Measurements from ENCODE around the gene GPR179.

The GPR179 gene, protein sequence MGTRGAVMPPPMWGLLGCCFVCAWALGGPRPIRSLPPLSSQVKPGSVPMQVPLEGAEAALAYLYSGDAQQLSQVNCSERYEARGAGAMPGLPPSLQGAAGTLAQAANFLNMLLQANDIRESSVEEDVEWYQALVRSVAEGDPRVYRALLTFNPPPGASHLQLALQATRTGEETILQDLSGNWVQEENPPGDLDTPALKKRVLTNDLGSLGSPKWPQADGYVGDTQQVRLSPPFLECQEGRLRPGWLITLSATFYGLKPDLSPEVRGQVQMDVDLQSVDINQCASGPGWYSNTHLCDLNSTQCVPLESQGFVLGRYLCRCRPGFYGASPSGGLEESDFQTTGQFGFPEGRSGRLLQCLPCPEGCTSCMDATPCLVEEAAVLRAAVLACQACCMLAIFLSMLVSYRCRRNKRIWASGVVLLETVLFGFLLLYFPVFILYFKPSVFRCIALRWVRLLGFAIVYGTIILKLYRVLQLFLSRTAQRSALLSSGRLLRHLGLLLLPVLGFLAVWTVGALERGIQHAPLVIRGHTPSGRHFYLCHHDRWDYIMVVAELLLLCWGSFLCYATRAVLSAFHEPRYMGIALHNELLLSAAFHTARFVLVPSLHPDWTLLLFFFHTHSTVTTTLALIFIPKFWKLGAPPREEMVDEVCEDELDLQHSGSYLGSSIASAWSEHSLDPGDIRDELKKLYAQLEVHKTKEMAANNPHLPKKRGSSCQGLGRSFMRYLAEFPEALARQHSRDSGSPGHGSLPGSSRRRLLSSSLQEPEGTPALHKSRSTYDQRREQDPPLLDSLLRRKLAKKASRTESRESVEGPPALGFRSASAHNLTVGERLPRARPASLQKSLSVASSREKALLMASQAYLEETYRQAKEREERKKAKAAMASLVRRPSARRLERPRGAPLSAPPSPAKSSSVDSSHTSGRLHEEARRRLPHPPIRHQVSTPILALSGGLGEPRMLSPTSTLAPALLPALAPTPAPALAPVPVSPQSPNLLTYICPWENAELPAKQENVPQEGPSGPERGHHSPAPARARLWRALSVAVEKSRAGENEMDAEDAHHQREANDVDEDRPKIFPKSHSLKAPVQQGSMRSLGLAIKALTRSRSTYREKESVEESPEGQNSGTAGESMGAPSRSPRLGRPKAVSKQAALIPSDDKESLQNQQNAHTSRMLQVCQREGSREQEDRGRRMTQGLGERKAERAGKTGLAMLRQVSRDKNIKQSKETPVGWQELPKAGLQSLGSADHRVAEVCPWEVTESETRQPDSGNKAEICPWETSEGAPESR (N-terminal part only)

DNA sequence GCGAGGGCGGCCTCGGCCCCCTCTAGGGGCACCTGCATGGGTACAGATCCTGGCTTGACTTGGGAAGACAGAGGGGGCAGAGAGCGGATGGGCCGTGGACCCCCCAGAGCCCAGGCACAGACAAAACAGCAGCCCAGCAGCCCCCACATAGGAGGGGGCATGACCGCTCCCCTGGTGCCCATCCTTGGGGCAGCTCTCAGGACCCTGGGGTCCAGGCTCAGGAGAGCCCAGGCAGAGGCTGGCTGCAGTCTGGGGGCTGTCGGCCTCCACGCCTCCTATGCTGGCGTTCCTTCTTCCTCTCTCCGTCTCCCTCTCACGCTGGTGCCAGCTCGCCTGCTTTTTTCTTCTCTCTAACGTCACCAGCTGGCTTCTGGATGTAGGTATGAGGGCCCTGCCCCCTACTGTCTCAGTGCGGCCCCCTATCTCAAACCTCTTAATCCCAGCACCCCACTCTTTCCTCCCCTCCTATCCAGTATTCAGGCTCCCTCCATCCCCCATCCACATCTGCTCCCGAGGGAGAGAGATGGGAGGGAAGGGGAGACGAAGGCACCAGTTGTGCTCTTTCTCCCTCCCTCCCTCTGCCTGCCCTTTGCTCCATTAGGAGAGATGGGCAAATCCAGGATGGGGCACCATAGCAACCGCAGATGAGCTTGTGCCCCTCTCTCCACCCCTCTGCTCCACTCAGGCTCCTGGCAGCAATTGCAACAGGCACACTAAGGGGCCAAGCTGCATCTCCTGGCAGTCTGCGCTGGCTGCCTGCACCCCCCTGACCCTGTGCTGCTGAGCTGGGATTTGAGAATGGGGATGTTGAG lies at the start of gene GPR179:
Gene GPR179 (minus strand): TSS at position 349 of the 812 bp plus-strand sequence. CDS start 167 bp downstream, at position 182.
- in situ Hi-C loops (cut with HindIII; ENCODE audit: low pct_ligation_motif_present, low pct_unique_long_range_greater_than_20kb, low sequenced_read_pairs) = no loop called here
- no peak for DNase-seq

DNA sequence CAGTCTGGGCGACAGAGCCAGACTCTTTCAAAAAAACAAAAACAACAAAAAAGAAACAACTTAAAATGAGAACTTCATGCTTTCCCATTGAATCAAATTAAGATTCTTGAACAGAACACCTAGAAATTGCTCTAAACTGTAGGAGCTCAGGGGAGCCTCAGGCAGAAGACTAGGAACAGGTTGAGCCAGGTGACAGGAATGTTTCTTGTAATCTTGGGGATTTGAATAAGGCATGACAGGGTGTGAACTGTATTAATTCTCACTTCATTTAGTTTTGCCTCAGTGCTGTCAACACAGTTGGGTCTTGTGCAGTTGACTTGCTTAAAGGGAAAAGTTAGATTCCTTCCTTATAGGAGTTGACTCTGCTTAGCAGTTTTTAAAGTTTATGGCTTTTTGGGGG lies 35.7 kb upstream of the GPR179 start:
- no peak for DNase-seq
- in situ Hi-C loops (cut with HindIII; ENCODE audit: low pct_ligation_motif_present, low pct_unique_long_range_greater_than_20kb, low sequenced_read_pairs) = no loop called here

DNA sequence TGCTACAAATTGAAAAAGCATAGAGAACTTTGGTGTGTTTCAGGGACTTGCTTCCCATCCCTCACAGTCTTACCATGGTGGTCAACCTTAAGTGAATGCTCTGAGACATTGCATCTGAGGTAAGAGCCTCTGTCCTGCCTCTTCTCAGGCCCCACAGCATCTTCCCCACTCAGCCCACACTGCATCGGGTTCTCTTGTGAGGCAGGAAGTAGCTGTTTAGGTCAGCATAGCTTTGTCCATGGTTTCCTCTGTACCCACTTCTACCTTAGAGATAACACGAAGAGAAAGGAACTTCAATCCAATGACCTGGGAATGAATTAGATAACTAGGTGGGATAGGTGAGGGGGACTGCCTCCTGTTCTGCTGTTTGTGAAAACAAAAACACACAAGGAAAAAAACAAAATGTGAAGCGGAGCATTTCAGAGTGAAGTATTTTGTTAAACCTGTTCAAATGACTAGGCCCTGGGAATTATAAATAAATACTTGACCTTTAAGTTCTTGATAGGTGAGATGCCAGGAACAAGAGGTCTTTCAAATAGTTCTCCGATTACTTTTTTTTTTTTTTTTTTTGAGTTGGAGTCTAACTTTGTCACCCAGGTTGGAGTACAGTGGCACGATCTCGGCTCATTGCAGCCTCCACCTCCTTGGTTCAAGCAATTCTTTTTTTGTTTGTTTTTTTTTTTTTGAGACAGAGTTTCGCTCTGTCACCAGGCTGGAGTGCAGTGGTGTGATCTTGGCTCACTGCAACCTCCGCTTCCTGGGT lies 25.5 kb upstream of the GPR179 start:
- no peak for DNase-seq
- in situ Hi-C loops (cut with HindIII; ENCODE audit: low pct_ligation_motif_present, low pct_unique_long_range_greater_than_20kb, low sequenced_read_pairs) = no loop called here

- no peak for DNase-seq
- in situ Hi-C loops (cut with HindIII; ENCODE audit: low pct_ligation_motif_present, low pct_unique_long_range_greater_than_20kb, low sequenced_read_pairs) = no loop called here
Observed at GRCh38 chr17:38364741-38365140, 21.0 kb upstream of the GPR179 start.

DNA sequence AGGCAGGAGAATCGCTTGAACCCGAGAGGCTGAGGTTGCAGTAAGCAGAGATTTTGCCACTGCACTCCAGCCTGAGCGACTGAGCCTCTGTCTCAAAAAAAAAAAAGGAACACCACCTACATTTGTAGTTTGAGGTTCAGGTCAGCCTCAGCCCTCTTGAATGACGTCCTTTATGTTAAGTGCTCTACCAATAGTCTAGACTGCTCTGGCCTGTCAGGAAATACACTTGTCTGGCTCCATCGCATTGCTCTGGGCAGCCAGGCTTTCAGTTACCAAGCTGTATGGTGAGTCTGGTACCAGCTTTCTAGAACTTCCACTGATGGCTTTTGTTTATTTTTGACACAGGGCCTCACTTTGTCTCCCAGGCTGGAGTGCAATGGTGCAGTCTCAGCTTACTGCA lies 19.3 kb upstream of the GPR179 start:
- in situ Hi-C loops (cut with HindIII; ENCODE audit: low pct_ligation_motif_present, low pct_unique_long_range_greater_than_20kb, low sequenced_read_pairs) = no loop called here
- DNase-seq = no peak

DNA sequence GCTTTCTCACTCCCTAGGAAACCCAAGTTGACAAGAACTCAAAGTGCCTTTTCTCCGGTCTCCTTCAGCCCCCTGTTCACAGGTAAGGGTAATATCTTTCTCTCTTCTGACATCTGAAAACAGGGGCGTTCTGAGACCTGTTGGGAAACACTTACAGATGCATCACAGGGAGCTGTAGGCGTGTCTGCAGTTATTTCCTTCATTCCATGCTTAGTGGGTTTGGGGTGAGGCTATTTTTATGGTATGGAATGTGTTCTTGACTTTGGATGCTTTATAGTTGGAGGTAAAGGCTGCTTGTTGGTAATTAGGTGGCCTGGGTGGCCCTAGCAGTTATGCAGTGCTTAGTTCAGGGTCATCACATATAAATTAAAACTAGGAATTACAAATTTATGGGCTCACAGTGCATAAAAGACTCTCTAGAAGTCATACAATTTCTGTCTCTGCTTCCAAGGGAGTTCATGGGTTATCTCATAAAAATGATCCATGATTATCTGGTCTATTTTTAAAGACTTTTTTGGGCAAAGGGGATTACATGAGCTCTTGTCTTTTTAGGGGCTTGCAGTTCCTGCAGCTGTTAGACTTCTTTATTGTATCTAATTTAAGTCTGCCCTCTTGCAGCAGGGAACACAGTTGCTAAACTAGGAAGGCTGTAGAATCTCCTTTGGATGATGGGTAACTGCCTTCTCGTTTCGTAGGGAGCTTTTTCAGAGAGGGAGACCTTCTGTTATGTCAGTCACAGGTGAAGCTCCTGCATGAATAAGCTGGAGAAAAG lies 18.1 kb upstream of the GPR179 start:
- in situ Hi-C loops (cut with HindIII; ENCODE audit: low pct_ligation_motif_present, low pct_unique_long_range_greater_than_20kb, low sequenced_read_pairs) = no loop called here
- DNase-seq = no peak

- no peak for DNase-seq
Observed at GRCh38 chr17:38358586-38359513, 15.1 kb upstream of the GPR179 start.

GRCh38 chr17:38357486-38358123 lies 13.8 kb upstream of the GPR179 start:
- DNase-seq = no peak
- in situ Hi-C loops (cut with HindIII; ENCODE audit: low pct_ligation_motif_present, low pct_unique_long_range_greater_than_20kb, low sequenced_read_pairs) = no loop called here

More at GRCh38 chr17:38358586-38359513, 15.1 kb upstream of the GPR179 start:
- in situ Hi-C loops (cut with HindIII; ENCODE audit: low pct_ligation_motif_present, low pct_unique_long_range_greater_than_20kb, low sequenced_read_pairs) = no loop called here

GRCh38 chr17:38355251-38355650 lies 11.5 kb upstream of the GPR179 start:
- in situ Hi-C loops (cut with HindIII; ENCODE audit: low pct_ligation_motif_present, low pct_unique_long_range_greater_than_20kb, low sequenced_read_pairs) = no loop called here
- DNase-seq = no peak

DNA sequence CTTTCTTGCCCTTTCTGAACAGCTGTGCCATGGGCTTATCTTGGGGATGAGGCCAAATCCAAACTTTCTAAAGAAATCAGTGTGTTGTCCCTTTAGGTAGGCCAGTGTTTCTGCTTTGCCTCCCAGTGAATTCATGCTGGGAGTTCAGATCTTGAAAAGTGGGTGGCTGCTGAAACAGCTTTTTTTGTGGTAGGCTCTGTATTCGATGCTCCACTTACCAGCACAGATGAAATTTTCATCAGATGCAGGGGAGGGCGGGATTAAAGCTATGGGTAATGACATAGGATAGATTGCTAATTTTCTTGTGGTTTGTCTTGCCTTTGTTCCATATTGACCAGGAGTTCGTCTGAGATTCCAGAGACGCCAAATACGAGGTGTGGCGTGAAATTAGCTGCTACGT lies 10.7 kb upstream of the GPR179 start:
- in situ Hi-C loops (cut with HindIII; ENCODE audit: low pct_ligation_motif_present, low pct_unique_long_range_greater_than_20kb, low sequenced_read_pairs) = no loop called here
- no peak for DNase-seq

- no peak for DNase-seq
- in situ Hi-C loops (cut with HindIII; ENCODE audit: low pct_ligation_motif_present, low pct_unique_long_range_greater_than_20kb, low sequenced_read_pairs) = no loop called here
Observed at GRCh38 chr17:38353668-38354067, 9.9 kb upstream of the GPR179 start.

DNA sequence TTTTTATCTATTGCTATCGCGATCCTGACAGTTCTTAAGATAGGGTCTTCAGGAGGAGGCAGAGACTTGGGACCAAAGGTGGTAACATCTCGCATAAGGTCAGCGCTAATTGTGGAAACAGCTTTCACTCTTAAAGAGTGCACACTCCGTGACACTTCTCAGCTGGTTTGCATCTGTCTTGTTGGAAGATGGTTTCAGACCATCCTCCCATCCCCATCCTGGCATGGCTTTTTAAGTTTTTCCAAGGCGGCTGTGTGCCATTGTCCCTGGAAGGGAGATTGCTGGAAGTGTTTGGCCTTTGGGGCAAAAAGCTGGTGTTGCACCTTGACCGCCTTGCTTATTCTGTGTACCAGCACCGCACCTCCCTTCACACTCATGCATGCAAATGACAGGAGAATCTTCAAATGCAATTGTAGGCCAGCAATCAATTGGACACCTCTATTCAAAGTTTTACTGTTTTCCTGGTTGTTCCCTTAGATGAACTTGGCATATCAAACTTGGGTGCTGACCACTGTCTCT lies 9.4 kb upstream of the GPR179 start:
- DNase-seq = no peak

GRCh38 chr17:38352245-38353085 lies 8.7 kb upstream of the GPR179 start:
- in situ Hi-C loops (cut with HindIII; ENCODE audit: low pct_ligation_motif_present, low pct_unique_long_range_greater_than_20kb, low sequenced_read_pairs) = no loop called here
- DNase-seq = peak; percentile 22

More for the DNA sequence above, 9.4 kb upstream of the GPR179 start:
- in situ Hi-C loops (cut with HindIII; ENCODE audit: low pct_ligation_motif_present, low pct_unique_long_range_greater_than_20kb, low sequenced_read_pairs) = no loop called here
